WTC11 (cell line): ENCODE results near the gene STPG3. TPM values are rescaled to one million over a fixed set of nuclear protein-coding genes. Genes with fewer than 3 reads are reported as not detected.

Experiments used
- ATF1 ChIP-seq: sonication (generic); formaldehyde crosslinking; IDR thresholded peaks from 2 replicates; pipeline ENCODE4 v1.8.1; 2023; ENCODE audit warnings: mild to moderate bottlenecking, moderate library complexity, missing genetic modification reagents
- ATF2 ChIP-seq: sonication (generic); formaldehyde crosslinking; IDR thresholded peaks from 2 replicates; pipeline ENCODE4 v1.8.1; 2022; ENCODE audit warnings: low read depth, missing genetic modification reagents, borderline replicate concordance
- E2F4 ChIP-seq: sonication (generic); formaldehyde crosslinking; IDR thresholded peaks from 2 replicates; pipeline ENCODE4 v1.8.1; 2022; ENCODE audit warnings: low read depth, mild to moderate bottlenecking, moderate library complexity, missing genetic modification reagents, borderline replicate concordance
- FOXK1 ChIP-seq: sonication (generic); formaldehyde crosslinking; IDR thresholded peaks from 2 replicates; pipeline ENCODE4 v1.8.0; 2022; ENCODE audit warnings: mild to moderate bottlenecking, moderate library complexity, missing genetic modification reagents
- HMGA2 ChIP-seq: fragments of 250-450 bp; sonication (Bioruptor Pico); IDR thresholded peaks from 2 replicates; pipeline ENCODE4 v1.4.0; 2021; ENCODE audit warnings: mild to moderate bottlenecking, moderate library complexity
- KAT7 ChIP-seq: sonication (generic); formaldehyde crosslinking; IDR thresholded peaks from 2 replicates; pipeline ENCODE4 v1.8.1; 2023; ENCODE audit warnings: missing genetic modification reagents, mild to moderate bottlenecking, borderline replicate concordance
- NFE2L1 ChIP-seq: sonication (generic); formaldehyde crosslinking; IDR thresholded peaks from 2 replicates; pipeline ENCODE4 v1.8.1; 2023; ENCODE audit warnings: missing genetic modification reagents
- NR2C2 ChIP-seq: sonication (generic); formaldehyde crosslinking; IDR thresholded peaks from 2 replicates; pipeline ENCODE4 v1.8.0; 2022; ENCODE audit warnings: mild to moderate bottlenecking, missing genetic modification reagents
- SP1 ChIP-seq: sonication (generic); formaldehyde crosslinking; conservative IDR thresholded peaks from 2 replicates; pipeline ENCODE4 v1.8.1; 2022; ENCODE audit warnings: missing genetic modification reagents
- TCF7 ChIP-seq: sonication (generic); formaldehyde crosslinking; IDR thresholded peaks from 2 replicates; pipeline ENCODE4 v1.8.0; 2022; ENCODE audit warnings: mild to moderate bottlenecking, low read depth, missing genetic modification reagents, moderate library complexity
- TEAD1 ChIP-seq: sonication (generic); formaldehyde crosslinking; IDR thresholded peaks from 2 replicates; pipeline ENCODE4 v1.8.0; 2022; ENCODE audit warnings: mild to moderate bottlenecking, missing genetic modification reagents
- USF2 ChIP-seq: sonication (generic); formaldehyde crosslinking; IDR thresholded peaks from 2 replicates; pipeline ENCODE4 v1.8.1; 2023; ENCODE audit warnings: mild to moderate bottlenecking, missing genetic modification reagents, moderate library complexity
- ZBTB43 ChIP-seq: sonication (generic); formaldehyde crosslinking; IDR thresholded peaks from 2 replicates; pipeline ENCODE4 v1.8.1; 2023; ENCODE audit warnings: mild to moderate bottlenecking, missing genetic modification reagents
- ZNF138 ChIP-seq: sonication (generic); formaldehyde crosslinking; conservative IDR thresholded peaks from 2 replicates; pipeline ENCODE4 v1.8.1; 2022; ENCODE audit warnings: mild to moderate bottlenecking, moderate library complexity, missing genetic modification reagents
- total RNA-seq: library from RNA; stranded (reverse); gene quantifications from 3 replicates; pipeline ENCODE4 v1.2.3, GENCODE V29; 2021
- TF ChIP-seq, protein P1 (sequence below): sonication (generic); formaldehyde crosslinking; IDR thresholded peaks from 2 replicates; pipeline ENCODE4 v1.8.0; 2023; ENCODE audit warnings: missing genetic modification reagents, mild to moderate bottlenecking, borderline replicate concordance
- TF ChIP-seq, protein P2 (sequence below): fragments of 250-450 bp; sonication (Bioruptor Pico); IDR thresholded peaks from 2 replicates; pipeline ENCODE4 v1.8.0; 2021; ENCODE audit warnings: mild to moderate bottlenecking
- TF ChIP-seq, protein P3 (sequence below): sonication (generic); formaldehyde crosslinking; IDR thresholded peaks from 2 replicates; pipeline ENCODE4 v1.8.0; 2022; ENCODE audit warnings: mild to moderate bottlenecking, missing genetic modification reagents
- TF ChIP-seq, protein P4 (sequence below): sonication (generic); formaldehyde crosslinking; IDR thresholded peaks from 2 replicates; pipeline ENCODE4 v1.8.0; 2022; ENCODE audit warnings: mild to moderate bottlenecking, missing genetic modification reagents
- TF ChIP-seq, protein P5 (sequence below): fragments of 200-600 bp; IDR thresholded peaks from 2 replicates; pipeline ENCODE4 v1.8.0; 2022; ENCODE audit warnings: antibody characterized with exemption
- TF ChIP-seq, protein P6 (sequence below): sonication (generic); formaldehyde crosslinking; IDR thresholded peaks from 2 replicates; pipeline ENCODE4 v1.8.0; 2022; ENCODE audit warnings: mild to moderate bottlenecking, missing genetic modification reagents

STPG3 gene
- total RNA-seq, 1 experiment from 2014 or later, result 0.26 TPM

DNA sequence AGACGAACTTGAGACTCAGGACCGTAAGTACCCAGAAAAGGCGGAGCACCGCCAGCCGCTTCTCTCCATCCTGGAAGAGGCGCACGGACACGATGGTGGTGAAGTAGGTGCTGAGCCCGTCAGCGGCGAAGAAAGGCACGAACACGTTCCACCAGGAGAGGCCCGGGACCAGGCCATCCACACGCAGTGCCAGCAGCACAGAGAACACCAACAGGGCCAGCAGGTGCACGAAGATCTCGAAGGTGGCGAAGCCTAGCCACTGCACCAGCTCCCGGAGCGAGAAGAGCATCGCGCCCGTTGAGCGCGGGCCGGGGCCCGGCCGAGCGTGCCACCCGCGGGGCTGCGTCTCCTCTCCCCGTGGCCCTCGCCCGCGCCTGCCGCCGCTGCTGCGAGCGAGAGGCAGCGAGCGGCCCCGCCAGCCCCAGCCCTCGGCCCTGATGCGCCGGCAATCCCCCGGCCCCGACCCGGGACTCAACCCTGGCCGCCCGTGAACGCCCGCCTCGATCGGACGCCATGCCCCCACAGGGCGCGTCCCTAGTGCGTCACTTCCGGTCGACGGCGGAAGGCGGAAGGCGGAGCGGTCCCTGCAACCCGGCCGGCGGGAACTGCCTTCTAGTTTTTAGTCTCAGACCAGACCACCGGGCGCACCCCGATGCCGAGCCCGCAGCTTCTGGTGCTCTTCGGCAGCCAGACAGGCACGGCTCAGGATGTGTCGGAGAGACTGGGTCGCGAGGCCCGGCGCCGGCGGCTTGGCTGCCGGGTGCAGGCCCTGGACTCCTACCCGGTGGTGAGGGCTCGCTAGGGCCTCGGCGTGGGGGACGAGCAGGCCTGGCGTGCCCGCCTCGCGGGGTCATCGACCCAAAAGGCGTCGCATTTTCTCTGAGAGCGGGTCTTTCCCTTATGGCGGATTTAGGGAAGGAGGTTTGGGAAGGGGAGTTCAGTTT is 45.7 kb upstream of the STPG3 start, which contains the start of the genes NDOR1 and TMEM203 (continued):
- TF ChIP-seq, protein P1, sequence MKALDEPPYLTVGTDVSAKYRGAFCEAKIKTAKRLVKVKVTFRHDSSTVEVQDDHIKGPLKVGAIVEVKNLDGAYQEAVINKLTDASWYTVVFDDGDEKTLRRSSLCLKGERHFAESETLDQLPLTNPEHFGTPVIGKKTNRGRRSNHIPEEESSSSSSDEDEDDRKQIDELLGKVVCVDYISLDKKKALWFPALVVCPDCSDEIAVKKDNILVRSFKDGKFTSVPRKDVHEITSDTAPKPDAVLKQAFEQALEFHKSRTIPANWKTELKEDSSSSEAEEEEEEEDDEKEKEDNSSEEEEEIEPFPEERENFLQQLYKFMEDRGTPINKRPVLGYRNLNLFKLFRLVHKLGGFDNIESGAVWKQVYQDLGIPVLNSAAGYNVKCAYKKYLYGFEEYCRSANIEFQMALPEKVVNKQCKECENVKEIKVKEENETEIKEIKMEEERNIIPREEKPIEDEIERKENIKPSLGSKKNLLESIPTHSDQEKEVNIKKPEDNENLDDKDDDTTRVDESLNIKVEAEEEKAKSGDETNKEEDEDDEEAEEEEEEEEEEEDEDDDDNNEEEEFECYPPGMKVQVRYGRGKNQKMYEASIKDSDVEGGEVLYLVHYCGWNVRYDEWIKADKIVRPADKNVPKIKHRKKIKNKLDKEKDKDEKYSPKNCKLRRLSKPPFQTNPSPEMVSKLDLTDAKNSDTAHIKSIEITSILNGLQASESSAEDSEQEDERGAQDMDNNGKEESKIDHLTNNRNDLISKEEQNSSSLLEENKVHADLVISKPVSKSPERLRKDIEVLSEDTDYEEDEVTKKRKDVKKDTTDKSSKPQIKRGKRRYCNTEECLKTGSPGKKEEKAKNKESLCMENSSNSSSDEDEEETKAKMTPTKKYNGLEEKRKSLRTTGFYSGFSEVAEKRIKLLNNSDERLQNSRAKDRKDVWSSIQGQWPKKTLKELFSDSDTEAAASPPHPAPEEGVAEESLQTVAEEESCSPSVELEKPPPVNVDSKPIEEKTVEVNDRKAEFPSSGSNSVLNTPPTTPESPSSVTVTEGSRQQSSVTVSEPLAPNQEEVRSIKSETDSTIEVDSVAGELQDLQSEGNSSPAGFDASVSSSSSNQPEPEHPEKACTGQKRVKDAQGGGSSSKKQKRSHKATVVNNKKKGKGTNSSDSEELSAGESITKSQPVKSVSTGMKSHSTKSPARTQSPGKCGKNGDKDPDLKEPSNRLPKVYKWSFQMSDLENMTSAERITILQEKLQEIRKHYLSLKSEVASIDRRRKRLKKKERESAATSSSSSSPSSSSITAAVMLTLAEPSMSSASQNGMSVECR (CRISPR knock-in tag), result peak; percentile 82; the same call in 1 of the 2 replicates
- TF ChIP-seq, protein P2, sequence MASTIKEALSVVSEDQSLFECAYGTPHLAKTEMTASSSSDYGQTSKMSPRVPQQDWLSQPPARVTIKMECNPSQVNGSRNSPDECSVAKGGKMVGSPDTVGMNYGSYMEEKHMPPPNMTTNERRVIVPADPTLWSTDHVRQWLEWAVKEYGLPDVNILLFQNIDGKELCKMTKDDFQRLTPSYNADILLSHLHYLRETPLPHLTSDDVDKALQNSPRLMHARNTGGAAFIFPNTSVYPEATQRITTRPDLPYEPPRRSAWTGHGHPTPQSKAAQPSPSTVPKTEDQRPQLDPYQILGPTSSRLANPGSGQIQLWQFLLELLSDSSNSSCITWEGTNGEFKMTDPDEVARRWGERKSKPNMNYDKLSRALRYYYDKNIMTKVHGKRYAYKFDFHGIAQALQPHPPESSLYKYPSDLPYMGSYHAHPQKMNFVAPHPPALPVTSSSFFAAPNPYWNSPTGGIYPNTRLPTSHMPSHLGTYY (CRISPR knock-in tag), result no peak
- peak; percentile 72 for TF ChIP-seq E2F4
- no peak for TF ChIP-seq NFE2L1 (CRISPR knock-in tag)
- TF ChIP-seq, protein P3, sequence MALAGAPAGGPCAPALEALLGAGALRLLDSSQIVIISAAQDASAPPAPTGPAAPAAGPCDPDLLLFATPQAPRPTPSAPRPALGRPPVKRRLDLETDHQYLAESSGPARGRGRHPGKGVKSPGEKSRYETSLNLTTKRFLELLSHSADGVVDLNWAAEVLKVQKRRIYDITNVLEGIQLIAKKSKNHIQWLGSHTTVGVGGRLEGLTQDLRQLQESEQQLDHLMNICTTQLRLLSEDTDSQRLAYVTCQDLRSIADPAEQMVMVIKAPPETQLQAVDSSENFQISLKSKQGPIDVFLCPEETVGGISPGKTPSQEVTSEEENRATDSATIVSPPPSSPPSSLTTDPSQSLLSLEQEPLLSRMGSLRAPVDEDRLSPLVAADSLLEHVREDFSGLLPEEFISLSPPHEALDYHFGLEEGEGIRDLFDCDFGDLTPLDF, result no peak
- TF ChIP-seq NR2C2 (CRISPR knock-in tag), result 0 out of 2 replicates have a peak, but pooled peaks have one; percentile 8
- no peak for TF ChIP-seq HMGA2 (CRISPR knock-in tag)
- peak; percentile 75; the same call in 1 of the 2 replicates for TF ChIP-seq ATF1 (CRISPR knock-in tag)
- peak; percentile 73; the same call in 1 of the 2 replicates for TF ChIP-seq TEAD1 (CRISPR knock-in tag)
- TF ChIP-seq, protein P4, sequence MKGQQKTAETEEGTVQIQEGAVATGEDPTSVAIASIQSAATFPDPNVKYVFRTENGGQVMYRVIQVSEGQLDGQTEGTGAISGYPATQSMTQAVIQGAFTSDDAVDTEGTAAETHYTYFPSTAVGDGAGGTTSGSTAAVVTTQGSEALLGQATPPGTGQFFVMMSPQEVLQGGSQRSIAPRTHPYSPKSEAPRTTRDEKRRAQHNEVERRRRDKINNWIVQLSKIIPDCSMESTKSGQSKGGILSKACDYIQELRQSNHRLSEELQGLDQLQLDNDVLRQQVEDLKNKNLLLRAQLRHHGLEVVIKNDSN (CRISPR knock-in tag), result 0 out of 2 replicates have a peak, but pooled peaks have one; percentile 27
- no peak for TF ChIP-seq TCF7 (CRISPR knock-in tag)
- no peak for TF ChIP-seq ZNF138 (CRISPR knock-in tag)
- TF ChIP-seq ATF2 (CRISPR knock-in tag), result no peak
- peak; percentile 83; the same call in 1 of the 2 replicates for TF ChIP-seq ZBTB43 (CRISPR knock-in tag)
- TF ChIP-seq FOXK1 (CRISPR knock-in tag), result peak; percentile 96
- peak; percentile 95 for TF ChIP-seq SP1
- no peak; the same call in 1 of the 2 replicates for TF ChIP-seq KAT7 (CRISPR knock-in tag)
- TF ChIP-seq, protein P5, sequence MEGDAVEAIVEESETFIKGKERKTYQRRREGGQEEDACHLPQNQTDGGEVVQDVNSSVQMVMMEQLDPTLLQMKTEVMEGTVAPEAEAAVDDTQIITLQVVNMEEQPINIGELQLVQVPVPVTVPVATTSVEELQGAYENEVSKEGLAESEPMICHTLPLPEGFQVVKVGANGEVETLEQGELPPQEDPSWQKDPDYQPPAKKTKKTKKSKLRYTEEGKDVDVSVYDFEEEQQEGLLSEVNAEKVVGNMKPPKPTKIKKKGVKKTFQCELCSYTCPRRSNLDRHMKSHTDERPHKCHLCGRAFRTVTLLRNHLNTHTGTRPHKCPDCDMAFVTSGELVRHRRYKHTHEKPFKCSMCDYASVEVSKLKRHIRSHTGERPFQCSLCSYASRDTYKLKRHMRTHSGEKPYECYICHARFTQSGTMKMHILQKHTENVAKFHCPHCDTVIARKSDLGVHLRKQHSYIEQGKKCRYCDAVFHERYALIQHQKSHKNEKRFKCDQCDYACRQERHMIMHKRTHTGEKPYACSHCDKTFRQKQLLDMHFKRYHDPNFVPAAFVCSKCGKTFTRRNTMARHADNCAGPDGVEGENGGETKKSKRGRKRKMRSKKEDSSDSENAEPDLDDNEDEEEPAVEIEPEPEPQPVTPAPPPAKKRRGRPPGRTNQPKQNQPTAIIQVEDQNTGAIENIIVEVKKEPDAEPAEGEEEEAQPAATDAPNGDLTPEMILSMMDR, result no peak
- TF ChIP-seq USF2, result no peak
- TF ChIP-seq, protein P6, sequence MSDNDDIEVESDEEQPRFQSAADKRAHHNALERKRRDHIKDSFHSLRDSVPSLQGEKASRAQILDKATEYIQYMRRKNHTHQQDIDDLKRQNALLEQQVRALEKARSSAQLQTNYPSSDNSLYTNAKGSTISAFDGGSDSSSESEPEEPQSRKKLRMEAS (CRISPR knock-in tag), result peak; percentile 70
